Hematopoietic multipotent progenitor cell treated with erythropoietin and hydrocortisone succinate and interleukin-3 and kit ligand, for 15 days (in vitro differentiated cells): ENCODE data around the gene SEPTIN10.

Experiments used
- DNase-seq: peaks from one replicate; pipeline ENCODE4 v3.0.0-alpha.2; 2015; ENCODE audit warnings: low spot score

SEPTIN10 gene

GRCh38 chr2:109523121-109523520, 90.6 kb downstream of the SEPTIN10 start:
- no peak for DNase-seq

GRCh38 chr2:109522063-109522374, 91.7 kb downstream of the SEPTIN10 start:
- DNase-seq = no peak

- no peak for DNase-seq
Observed at GRCh38 chr2:109521233-109522062, 92.3 kb downstream of the SEPTIN10 start.

GRCh38 chr2:109519513-109519912, 94.3 kb downstream of the SEPTIN10 start:
- no peak for DNase-seq

GRCh38 chr2:109517118-109517889, 96.5 kb downstream of the SEPTIN10 start:
- no peak for DNase-seq

DNA sequence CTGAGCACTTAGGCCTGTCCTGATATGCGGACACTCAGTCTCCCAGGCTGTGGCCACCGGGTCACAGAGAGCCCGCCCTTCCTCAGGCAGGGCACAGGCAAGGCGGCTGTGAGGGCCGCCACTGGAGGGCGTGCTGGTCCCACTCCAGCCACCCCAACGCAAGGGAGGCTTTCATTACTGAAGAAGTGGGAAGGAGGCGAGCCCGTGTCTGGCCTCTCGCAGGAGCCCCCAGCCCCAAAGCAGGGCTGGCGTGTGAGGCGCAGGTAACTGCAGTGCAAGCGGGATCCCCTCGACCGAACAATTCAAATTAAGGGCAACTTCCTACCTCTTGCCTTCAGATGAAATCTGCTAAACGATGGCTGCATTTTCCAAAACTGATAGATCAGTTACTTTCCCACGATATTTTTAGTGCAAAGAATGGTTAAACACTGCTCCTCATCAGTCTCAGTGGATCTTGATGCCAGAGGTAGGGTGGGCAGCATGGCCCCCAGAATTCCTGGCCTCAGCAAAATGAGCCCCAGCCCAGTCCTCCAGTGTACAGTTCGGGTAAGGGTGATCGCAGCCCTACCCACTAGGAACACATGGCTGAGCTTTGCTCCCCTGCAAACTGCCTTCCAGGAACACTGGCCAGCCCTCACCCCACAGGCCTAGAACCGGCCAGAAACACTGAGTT, 97.2 kb downstream of the SEPTIN10 start:
- DNase-seq = no peak

GRCh38 chr2:109514857-109515256, 98.9 kb downstream of the SEPTIN10 start:
- DNase-seq = no peak

DNA sequence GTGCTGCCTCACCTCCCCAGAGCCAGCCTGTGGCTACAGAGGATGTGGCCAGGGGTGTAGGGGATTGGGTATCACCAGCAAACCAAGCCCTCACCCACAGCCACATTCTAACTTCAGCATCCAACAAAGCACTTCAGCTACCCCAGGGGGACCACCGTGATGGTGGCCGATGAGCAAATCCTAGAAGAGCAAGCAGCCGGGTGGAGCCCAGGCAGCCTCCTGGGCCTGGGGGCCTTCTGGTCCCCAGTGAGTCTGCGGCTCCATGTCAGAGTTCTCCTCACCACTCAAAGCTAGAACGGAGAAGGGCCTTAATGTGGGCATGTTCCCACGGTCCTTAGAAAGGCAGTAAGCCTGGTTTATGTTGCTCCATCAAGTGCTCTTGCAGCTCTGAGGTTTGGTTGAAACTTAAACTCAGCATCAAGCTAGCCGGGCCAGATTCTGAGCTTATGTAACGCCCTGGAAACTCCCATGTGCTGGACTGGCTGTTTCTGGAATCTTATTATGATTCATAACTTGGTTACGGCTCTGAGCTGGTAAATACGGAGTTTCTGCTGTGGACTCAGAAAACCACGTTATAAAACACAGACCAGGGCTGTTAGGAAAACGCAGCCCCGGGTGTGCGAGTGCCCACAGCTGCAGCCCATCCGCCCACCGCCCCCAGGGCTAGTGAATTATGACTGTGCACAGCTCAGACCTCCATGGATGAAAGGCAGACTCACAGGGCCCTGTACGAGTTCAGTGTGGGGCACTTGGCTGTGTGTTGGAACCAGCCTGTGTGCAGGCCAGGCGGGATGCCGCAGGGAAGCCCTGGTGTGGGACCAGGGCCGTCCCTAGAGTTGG, 99.8 kb downstream of the SEPTIN10 start:
- no peak for DNase-seq

DNA sequence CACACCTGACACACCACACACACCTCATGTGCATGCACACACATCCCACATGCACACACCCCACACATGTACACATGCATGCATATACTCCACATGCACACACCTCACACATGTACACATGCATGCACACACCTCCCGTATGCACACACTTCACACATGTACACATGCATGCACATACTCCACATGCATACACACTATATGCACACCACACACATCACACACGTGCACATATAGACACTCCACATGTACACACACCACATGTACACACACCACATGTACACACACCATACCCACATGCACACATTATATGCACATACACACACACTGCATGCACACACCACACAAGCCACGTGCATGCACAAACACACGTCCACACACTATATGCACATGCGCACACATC, 100.5 kb downstream of the SEPTIN10 start:
- no peak for DNase-seq

DNA sequence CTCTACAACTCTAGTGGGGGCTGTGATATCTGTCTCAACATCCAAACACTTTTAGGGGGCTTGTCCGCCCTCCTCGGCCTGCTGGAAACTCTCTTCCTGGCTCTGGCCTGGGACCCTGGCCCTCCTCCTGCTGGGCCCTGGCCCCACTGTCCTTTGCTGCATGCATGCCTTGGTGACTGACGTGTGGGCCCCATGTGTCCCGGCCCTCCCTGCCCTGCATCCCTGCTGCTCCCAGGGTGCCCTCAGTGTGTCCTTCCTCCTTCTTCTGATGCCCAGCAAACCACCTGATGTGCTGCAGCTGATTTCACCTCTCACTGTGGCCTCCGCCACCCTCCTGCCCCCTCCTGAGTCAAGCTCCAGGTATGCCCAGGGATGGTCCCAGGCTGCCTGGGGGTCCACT, 101.7 kb downstream of the SEPTIN10 start:
- DNase-seq = no peak

- no peak for DNase-seq
Observed at GRCh38 chr2:109511168-109511567, 102.6 kb downstream of the SEPTIN10 start.

- DNase-seq = peak; percentile 68
Observed at GRCh38 chr2:109510136-109511028, 103.4 kb downstream of the SEPTIN10 start.

DNA sequence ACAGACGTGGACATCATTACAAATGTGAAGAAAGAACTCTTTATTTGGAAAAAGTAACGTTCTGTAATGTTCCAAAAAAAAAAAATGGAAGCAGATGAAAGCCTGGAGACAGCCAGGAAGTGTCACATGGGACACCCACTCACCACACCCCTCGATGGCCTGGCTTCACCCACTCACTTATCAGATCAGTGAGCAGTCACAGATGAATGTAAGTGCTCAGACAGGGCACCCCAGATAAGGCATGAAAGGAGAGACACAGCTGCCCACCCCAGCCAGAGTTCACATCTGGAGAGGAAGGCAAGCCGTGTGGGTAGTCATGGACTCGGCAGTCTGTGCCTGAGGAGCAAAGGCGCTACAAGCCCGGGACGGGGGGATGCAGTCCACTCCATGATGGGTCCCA, 105.2 kb downstream of the SEPTIN10 start:
- peak; percentile 3 for DNase-seq

- no peak for DNase-seq
Observed at GRCh38 chr2:109507828-109508227, 105.9 kb downstream of the SEPTIN10 start.

DNA sequence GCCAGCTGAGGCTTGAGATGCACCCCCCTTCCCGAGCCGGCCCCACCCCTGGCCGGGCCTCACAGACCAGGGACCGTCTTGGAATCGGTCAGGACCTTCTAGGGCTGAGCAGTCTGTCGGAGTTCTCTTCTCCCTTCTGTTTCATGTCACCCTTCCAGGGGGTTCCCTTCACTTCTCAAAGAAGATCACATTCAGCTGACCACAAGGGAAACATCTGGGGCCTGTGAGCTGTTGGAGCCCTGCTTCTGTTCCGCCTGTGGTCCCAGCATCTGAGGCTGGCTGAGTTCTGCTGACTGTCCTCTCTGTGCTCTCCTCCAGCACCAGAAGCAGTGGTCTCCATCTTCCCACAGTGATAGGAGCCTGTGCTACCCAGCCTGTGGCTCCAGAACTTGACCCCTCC, 106.5 kb downstream of the SEPTIN10 start:
- no peak for DNase-seq

DNA sequence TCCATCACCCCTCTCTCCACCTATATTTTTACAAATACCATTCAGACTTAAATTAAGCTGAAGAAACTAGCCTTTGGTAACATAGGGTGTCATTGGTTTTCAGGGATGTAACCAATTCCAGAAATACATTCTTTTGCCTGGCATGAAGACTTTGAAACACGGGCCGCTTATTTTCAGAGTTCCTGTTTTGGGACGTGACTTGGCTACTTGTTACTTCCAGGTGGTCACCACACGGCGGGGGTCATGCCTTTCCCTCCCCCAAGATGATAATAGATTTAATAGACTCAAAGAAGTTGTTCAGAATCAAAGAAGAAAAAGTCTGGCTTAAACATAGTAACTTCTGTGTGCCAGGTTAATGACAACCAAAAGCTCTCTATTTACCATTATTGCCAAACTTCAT, 110.6 kb downstream of the SEPTIN10 start:
- no peak for DNase-seq

GRCh38 chr2:109501461-109501860, 112.3 kb downstream of the SEPTIN10 start:
- no peak for DNase-seq

DNA sequence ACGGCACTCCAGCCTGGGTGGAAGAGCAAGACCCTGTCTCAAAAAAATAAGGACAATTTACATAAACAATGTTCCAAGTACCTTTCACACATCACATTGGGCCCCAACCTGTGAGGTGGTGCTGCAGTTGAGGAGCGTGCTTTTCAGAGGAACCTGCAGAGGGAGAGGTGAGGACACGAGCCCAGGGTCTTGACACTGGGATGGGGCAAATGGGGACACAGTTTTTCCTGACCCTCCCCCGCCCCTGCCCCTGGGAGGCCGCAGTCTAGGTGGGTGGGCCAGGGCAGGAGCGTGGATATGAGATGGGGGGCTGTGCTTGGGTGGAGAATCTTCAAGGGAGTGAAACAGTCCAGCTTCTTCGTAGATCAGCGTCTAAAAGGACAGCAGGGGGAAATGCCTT, 112.9 kb downstream of the SEPTIN10 start:
- no peak for DNase-seq

DNA sequence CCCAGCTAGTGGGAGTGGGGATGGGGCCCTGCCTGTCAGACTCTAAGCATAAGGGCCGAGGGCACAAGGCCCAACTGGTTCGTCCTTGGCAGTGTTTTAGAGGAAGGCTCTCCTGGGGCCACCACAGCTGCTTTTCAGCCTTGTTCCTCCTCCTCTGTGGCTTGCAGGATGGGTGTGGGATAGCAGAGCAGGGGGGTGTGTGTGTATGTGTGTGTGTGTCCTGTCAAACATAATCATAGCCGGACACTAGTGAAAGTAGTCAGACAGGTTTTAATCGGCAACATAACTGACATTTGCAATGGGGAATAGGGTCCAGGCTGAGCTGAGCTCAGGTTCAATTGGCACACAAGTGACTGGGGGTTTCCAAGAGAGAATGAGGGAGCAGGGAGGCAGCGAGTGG, 114.2 kb downstream of the SEPTIN10 start:
- DNase-seq = no peak

DNA sequence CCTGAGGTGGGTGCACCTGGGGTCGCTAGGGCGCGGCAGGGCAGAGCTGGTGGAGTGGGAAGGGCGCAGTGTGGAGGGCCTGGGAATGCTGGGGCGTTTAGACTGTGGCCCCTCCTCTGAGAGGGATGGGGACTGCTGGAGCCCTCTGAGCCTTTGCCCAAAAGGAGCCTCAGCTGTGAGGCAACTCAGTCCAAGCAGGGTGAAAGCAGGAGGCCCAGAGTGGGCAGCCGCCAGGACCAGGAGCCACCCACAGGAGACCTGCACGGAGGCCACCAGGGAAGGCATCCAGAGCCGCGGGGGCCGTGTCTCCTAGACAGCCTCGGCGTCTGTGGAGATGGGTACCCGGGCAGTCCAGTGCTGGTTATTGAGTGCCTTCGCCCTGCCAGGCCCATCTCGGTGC, 114.9 kb downstream of the SEPTIN10 start:
- no peak for DNase-seq
